Measurements from ENCODE around the gene KHDC1.
"Not testable (repeated sequence)": the region's sequence is repeated elsewhere in the genome, so short reads cannot be mapped to it uniquely, and the experiment has no call there.

The KHDC1 gene

GRCh38 chr6:73269296-73269695 lies 6.3 kb upstream of the KHDC1 start:
- H3K27me3 Mint-ChIP-seq, H3K4me3 Mint-ChIP-seq, DNase-seq, H3K27ac Mint-ChIP-seq, H3K9me3 Mint-ChIP-seq: not testable (repeated sequence)
- peaks cover 65% of the 10 kb centered on the region for H3K36me3 Mint-ChIP-seq (ENCODE audit: low read depth)
- peaks cover 16% of the 10 kb centered on the region for H3K4me1 Mint-ChIP-seq (ENCODE audit: low read depth)

- Mint-ChIP-seq H3K36me3 (ENCODE audit: low read depth) (peaks cover 64% of the 10 kb centered on the region), H3K4me1 (ENCODE audit: low read depth) (peaks cover 20% of the 10 kb centered on the region)
- not testable (repeated sequence) for DNase-seq, H3K27ac Mint-ChIP-seq, H3K27me3 Mint-ChIP-seq, H3K4me3 Mint-ChIP-seq, H3K9me3 Mint-ChIP-seq
Measured at GRCh38 chr6:73268896-73269295, 5.9 kb upstream of the KHDC1 start.

- H3K27me3 Mint-ChIP-seq, result no peaks in the 10 kb centered on the region
- peaks cover 33% of the 10 kb centered on the region for H3K4me1 Mint-ChIP-seq (ENCODE audit: low read depth)
- peak overlapping the region; percentile 79 for H3K4me3 Mint-ChIP-seq
- no peaks in the 10 kb centered on the region for H3K9me3 Mint-ChIP-seq
- DNase-seq, result no peak
- H3K27ac Mint-ChIP-seq, result peak overlapping the region; percentile 27
- peaks cover 45% of the 10 kb centered on the region for H3K36me3 Mint-ChIP-seq (ENCODE audit: low read depth)
Measured at GRCh38 chr6:73264446-73264845, 1.4 kb upstream of the KHDC1 start.

GRCh38 chr6:73263570-73263909 lies 544 bp upstream of the KHDC1 start:
- no peaks in the 10 kb centered on the region for H3K9me3 Mint-ChIP-seq
- DNase-seq, result no peak
- peak overlapping the region; percentile 79 for H3K4me3 Mint-ChIP-seq
- H3K36me3 Mint-ChIP-seq (ENCODE audit: low read depth), result peaks cover 41% of the 10 kb centered on the region
- peaks cover 33% of the 10 kb centered on the region for H3K4me1 Mint-ChIP-seq (ENCODE audit: low read depth)
- peak overlapping the region; percentile 77 for H3K27ac Mint-ChIP-seq
- no peaks in the 10 kb centered on the region for H3K27me3 Mint-ChIP-seq

- Mint-ChIP-seq H3K27me3 (no peaks in the 10 kb centered on the region), H3K4me3 (no peak overlapping the region), H3K36me3 (ENCODE audit: low read depth) (peaks cover 3% of the 10 kb centered on the region), H3K9me3 (no peaks in the 10 kb centered on the region), H3K27ac (no peak overlapping the region), H3K4me1 (ENCODE audit: low read depth) (peaks cover 11% of the 10 kb centered on the region)
- DNase-seq, result no peak
Measured at GRCh38 chr6:73258721-73259120, 4.3 kb downstream of the KHDC1 start.

- H3K27ac Mint-ChIP-seq; H3K4me3 Mint-ChIP-seq; H3K36me3 Mint-ChIP-seq (ENCODE audit: low read depth): not testable (repeated sequence)
Measured at GRCh38 chr6:73254323-73254722, 8.7 kb downstream of the KHDC1 start.

GRCh38 chr6:73252703-73253102 lies 10.3 kb downstream of the KHDC1 start:
- no peaks in the 10 kb centered on the region for H3K9me3 Mint-ChIP-seq
- H3K36me3 Mint-ChIP-seq (ENCODE audit: low read depth), result no peaks in the 10 kb centered on the region
- H3K27me3 Mint-ChIP-seq, result no peaks in the 10 kb centered on the region
- no peak overlapping the region for H3K27ac Mint-ChIP-seq
- H3K4me3 Mint-ChIP-seq, result no peak overlapping the region
- H3K4me1 Mint-ChIP-seq (ENCODE audit: low read depth), result no peaks in the 10 kb centered on the region
- DNase-seq, result no peak

More at GRCh38 chr6:73254323-73254722, 8.7 kb downstream of the KHDC1 start:
- DNase-seq; H3K4me1 Mint-ChIP-seq (ENCODE audit: low read depth); H3K9me3 Mint-ChIP-seq; H3K27me3 Mint-ChIP-seq: not testable (repeated sequence)

GRCh38 chr6:73250016-73250415 lies 13.0 kb downstream of the KHDC1 start:
- H3K36me3 Mint-ChIP-seq (ENCODE audit: low read depth), result no peaks in the 10 kb centered on the region
- H3K27me3 Mint-ChIP-seq, result peaks cover 2% of the 10 kb centered on the region
- no peak overlapping the region for H3K4me3 Mint-ChIP-seq
- no peak overlapping the region for H3K27ac Mint-ChIP-seq
- no peaks in the 10 kb centered on the region for H3K4me1 Mint-ChIP-seq (ENCODE audit: low read depth)
- no peak for DNase-seq
- H3K9me3 Mint-ChIP-seq, result no peaks in the 10 kb centered on the region

GRCh38 chr6:73248192-73248903 lies 14.6 kb downstream of the KHDC1 start:
- H3K36me3 Mint-ChIP-seq (ENCODE audit: low read depth), result no peaks in the 10 kb centered on the region
- no peaks in the 10 kb centered on the region for H3K4me1 Mint-ChIP-seq (ENCODE audit: low read depth)
- no peaks in the 10 kb centered on the region for H3K9me3 Mint-ChIP-seq

GRCh38 chr6:73242001-73242400 lies 21.0 kb downstream of the KHDC1 start:
- no peaks in the 10 kb centered on the region for H3K9me3 Mint-ChIP-seq
- DNase-seq, result no peak
- H3K27me3 Mint-ChIP-seq, result peaks cover 2% of the 10 kb centered on the region
- no peaks in the 10 kb centered on the region for H3K36me3 Mint-ChIP-seq (ENCODE audit: low read depth)
- no peak overlapping the region for H3K27ac Mint-ChIP-seq
- H3K4me1 Mint-ChIP-seq (ENCODE audit: low read depth), result no peaks in the 10 kb centered on the region
- no peak overlapping the region for H3K4me3 Mint-ChIP-seq

More at GRCh38 chr6:73248192-73248903, 14.6 kb downstream of the KHDC1 start:
- DNase-seq, result no peak
- Mint-ChIP-seq H3K27ac (no peak overlapping the region), H3K27me3 (peaks cover 2% of the 10 kb centered on the region), H3K4me3 (no peak overlapping the region)

- Mint-ChIP-seq H3K36me3 (ENCODE audit: low read depth) (no peaks in the 10 kb centered on the region), H3K4me3 (no peak overlapping the region), H3K27me3 (no peaks in the 10 kb centered on the region), H3K4me1 (ENCODE audit: low read depth) (no peaks in the 10 kb centered on the region), H3K9me3 (no peaks in the 10 kb centered on the region), H3K27ac (no peak overlapping the region)
- DNase-seq, result no peak
Measured at GRCh38 chr6:73240730-73241129, 22.3 kb downstream of the KHDC1 start.

GRCh38 chr6:73236144-73236750 lies 26.7 kb downstream of the KHDC1 start:
- Mint-ChIP-seq H3K9me3 (no peaks in the 10 kb centered on the region), H3K27me3 (no peaks in the 10 kb centered on the region), H3K4me3 (no peak overlapping the region), H3K4me1 (ENCODE audit: low read depth) (no peaks in the 10 kb centered on the region), H3K36me3 (ENCODE audit: low read depth) (no peaks in the 10 kb centered on the region), H3K27ac (no peak overlapping the region)
- no peak for DNase-seq

- H3K36me3 Mint-ChIP-seq (ENCODE audit: low read depth), result no peaks in the 10 kb centered on the region
- no peak overlapping the region for H3K27ac Mint-ChIP-seq
- H3K9me3 Mint-ChIP-seq, result no peaks in the 10 kb centered on the region
- no peaks in the 10 kb centered on the region for H3K4me1 Mint-ChIP-seq (ENCODE audit: low read depth)
- no peak for DNase-seq
- no peaks in the 10 kb centered on the region for H3K27me3 Mint-ChIP-seq
- no peak overlapping the region for H3K4me3 Mint-ChIP-seq
Measured at GRCh38 chr6:73234733-73235132, 28.3 kb downstream of the KHDC1 start.

- not testable (repeated sequence) for H3K9me3 Mint-ChIP-seq; H3K4me3 Mint-ChIP-seq; H3K4me1 Mint-ChIP-seq (ENCODE audit: low read depth); H3K36me3 Mint-ChIP-seq (ENCODE audit: low read depth); H3K27me3 Mint-ChIP-seq; DNase-seq; H3K27ac Mint-ChIP-seq
Measured at GRCh38 chr6:73233971-73234370, 29.0 kb downstream of the KHDC1 start.

- no peaks in the 10 kb centered on the region for H3K4me1 Mint-ChIP-seq (ENCODE audit: low read depth)
- H3K9me3 Mint-ChIP-seq, result no peaks in the 10 kb centered on the region
- no peaks in the 10 kb centered on the region for H3K36me3 Mint-ChIP-seq (ENCODE audit: low read depth)
- H3K27ac Mint-ChIP-seq, result no peak overlapping the region
- H3K4me3 Mint-ChIP-seq, result no peak overlapping the region
- DNase-seq, result no peak
- no peaks in the 10 kb centered on the region for H3K27me3 Mint-ChIP-seq
Measured at GRCh38 chr6:73233048-73233447, 29.9 kb downstream of the KHDC1 start.
